HCT116 (cell line): Measurements from ENCODE around the gene PDC. TPM values are rescaled to one million over a fixed set of nuclear protein-coding genes. Genes with fewer than 3 reads are reported as not detected.
"Not testable (repeated sequence)": the region's sequence is repeated elsewhere in the genome, so short reads cannot be mapped to it uniquely, and the experiment has no call there.

Experiments used
- ATAC-seq: fragments of 200-7000 bp; cut with Tn5 transposase; 2 replicates; pipeline ENCODE4 v1.9.1; 2020; ENCODE audit warnings: mild to moderate bottlenecking, moderate library complexity
- BruUV-seq: library from RNA; stranded (reverse); fragments of 400-500 nt; replicated peaks from 2 replicates; lab custom pipeline; 2021; lab: Mats Ljungman, UMichigan
- CTCF ChIA-PET: fragments of 300-600 bp; sonication (Branson Sonifier 250); formaldehyde crosslinking; loops from one replicate; lab custom pipeline; 2021; ENCODE audit warnings: antibody characterized with exemption; lab: Charles Lee
- POLR2A ChIA-PET: fragments of 300-600, 350-600 bp; sonication (Branson Sonifier 250); formaldehyde crosslinking; loops from one replicate; lab custom pipeline; 2021; ENCODE audit warnings: antibody characterized with exemption; lab: Charles Lee
- RAD21 ChIA-PET, 2 experiments: fragments of 300-600 bp; sonication (Branson Sonifier 250); formaldehyde crosslinking; loops; one replicate each; lab custom pipeline; 2023; ENCODE audit warnings: low total read pairs in 2 of 2; ENCODE audit not compliant: uncharacterized antibody in 2 of 2, unreplicated experiment in 2 of 2, low non-redundant PET in 1 of 2; lab: Charles Lee
- DNase-seq: peaks from one replicate; pipeline ENCODE4 v3.0.0-alpha.2; 2010; ENCODE audit warnings: low read depth, low spot score
- H2AFZ ChIP-seq: fragments of 200-600 bp; shearing (Covaris generic), sonication (generic); 2 replicates; pipeline ENCODE4 v1.6.1; 2017; ENCODE audit warnings: low read depth, mixed run types, mixed read lengths, antibody characterized with exemption, low read length; ENCODE audit not compliant: poor library complexity, severe bottlenecking
- H3K27ac ChIP-seq: 2 replicates; pipeline ENCODE4 v1.5.1; 2012; ENCODE audit warnings: low read depth, low read length
- H3K27me3 ChIP-seq: fragments of 200-600 bp; sonication (generic); 2 replicates; pipeline ENCODE4 v1.6.1; 2016; ENCODE audit warnings: mixed run types, low read length, mixed read lengths; ENCODE audit not compliant: insufficient read depth
- H3K36me3 ChIP-seq, 2 experiments: fragments of 200-500 bp in 1 of 2; fragments of 200-600 bp in 1 of 2; sonication (Bioruptor generic) in 1 of 2; sonication (generic) in 1 of 2; 2 replicates each; pipeline versions ENCODE4 v1.5.1 to v1.6.1; 2014 to 2016; ENCODE audit warnings: low read length in 2 of 2, inconsistent platforms in 1 of 2, mixed read lengths in 1 of 2, mixed run types in 1 of 2; ENCODE audit not compliant: insufficient read depth in 2 of 2, control insufficient read depth in 1 of 2
- H3K4me1 ChIP-seq, 2 experiments: fragments of 200-600 bp in 1 of 2; sonication (generic) in 1 of 2; 2 replicates each; pipeline versions ENCODE4 v1.5.1 to v1.6.1; 2012 to 2017; ENCODE audit warnings: low read length in 2 of 2, inconsistent platforms in 1 of 2, mild to moderate bottlenecking in 1 of 2, mixed read lengths in 1 of 2, mixed run types in 1 of 2, moderate library complexity in 1 of 2; ENCODE audit not compliant: insufficient read depth in 2 of 2, control insufficient read depth in 1 of 2
- H3K4me2 ChIP-seq: fragments of 200-600 bp; sonication (generic); 2 replicates; pipeline ENCODE4 v1.6.1; 2017; ENCODE audit warnings: mixed run types, low read length, mixed read lengths
- H3K4me3 ChIP-seq, 2 experiments: fragments of 200-600 bp in 1 of 2; sonication (generic) in 1 of 2; replicated peaks in 1 of 2; 2 replicates each; pipeline ENCODE4 v1.5.1; 2011 to 2016; ENCODE audit warnings: low read length in 2 of 2, control low read depth in 1 of 2, low read depth in 1 of 2, mild to moderate bottlenecking in 1 of 2, mixed read lengths in 1 of 2, mixed run types in 1 of 2
- H3K79me2 ChIP-seq: fragments of 200-600 bp; sonication (generic); 2 replicates; pipeline ENCODE4 v1.6.1; 2017; ENCODE audit warnings: mild to moderate bottlenecking, mixed run types, low read length, moderate library complexity, mixed read lengths; ENCODE audit not compliant: insufficient read depth
- H3K9ac ChIP-seq: fragments of 200-600 bp; sonication (generic); 2 replicates; pipeline ENCODE4 v1.6.1; 2016; ENCODE audit warnings: low read length, mixed read lengths
- H3K9me2 ChIP-seq: fragments of 200-600 bp; sonication (generic), shearing (Covaris generic); 2 replicates; pipeline ENCODE4 v1.6.1; 2017; ENCODE audit warnings: mixed run types, mild to moderate bottlenecking, moderate library complexity; ENCODE audit not compliant: insufficient read depth
- H3K9me3 ChIP-seq, 2 experiments: fragments of 200-500 bp in 1 of 2; fragments of 200-600 bp in 1 of 2; sonication (Bioruptor generic) in 1 of 2; sonication (generic) in 1 of 2; 2 replicates each; pipeline ENCODE4 v1.6.1; 2014 to 2017; ENCODE audit warnings: low read length in 2 of 2, mixed read lengths in 2 of 2, inconsistent platforms in 1 of 2, low read depth in 1 of 2, mild to moderate bottlenecking in 1 of 2, mixed run types in 1 of 2, moderate library complexity in 1 of 2; ENCODE audit not compliant: control insufficient read depth in 1 of 2, insufficient read depth in 1 of 2
- H4K20me1 ChIP-seq: fragments of 200-600 bp; sonication (generic), shearing (Covaris generic); 2 replicates; pipeline ENCODE4 v1.6.1; 2017; ENCODE audit warnings: mixed run types, mild to moderate bottlenecking, moderate library complexity; ENCODE audit not compliant: insufficient read depth
- TCF7L2 ChIP-seq: IDR thresholded peaks from 2 replicates; pipeline ENCODE4 v1.7.0; 2011; ENCODE audit warnings: borderline replicate concordance, inconsistent platforms; ENCODE audit not compliant: insufficient read depth, insufficient read length; ENCODE audit errors: extremely low read depth
- intact Hi-C: fragments of 100-400 bp; cut with micrococcal nuclease; formaldehyde crosslinking; loops from 2 replicates; pipeline ENCODE4 v1.10.0; 2022
- total RNA-seq: library from RNA; stranded (reverse); gene quantifications from one replicate; pipeline ENCODE4 v1.2.1, GENCODE V29; 2021; ENCODE audit not compliant: unreplicated experiment
- TF ChIP-seq, protein P1 (sequence below): IDR thresholded peaks from 2 replicates; pipeline ENCODE4 v1.6.1; 2012; ENCODE audit warnings: low read depth

The PDC gene
- total RNA-seq, 1 experiment from 2014 or later = not detected

DNA sequence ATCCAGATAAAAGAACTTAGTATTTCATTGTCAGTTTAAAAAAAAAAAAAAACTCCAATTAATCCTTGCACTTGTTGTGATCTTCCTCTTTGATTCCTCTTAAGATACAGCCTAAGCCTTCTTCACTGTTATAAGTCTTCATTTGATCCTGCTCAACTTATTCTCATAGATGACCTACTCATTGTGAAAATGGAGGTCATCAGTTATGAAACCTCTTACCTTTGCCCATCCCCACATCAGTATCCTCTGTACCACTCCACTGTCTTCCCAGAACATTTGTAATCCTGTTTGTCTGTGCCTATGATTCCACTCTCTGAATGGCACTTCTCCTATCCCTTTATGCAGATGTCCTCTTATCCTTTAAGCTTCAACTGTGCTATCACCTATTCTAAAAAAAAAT lies 57.3 kb downstream of the PDC start (continued):
- TF ChIP-seq, protein P1, sequence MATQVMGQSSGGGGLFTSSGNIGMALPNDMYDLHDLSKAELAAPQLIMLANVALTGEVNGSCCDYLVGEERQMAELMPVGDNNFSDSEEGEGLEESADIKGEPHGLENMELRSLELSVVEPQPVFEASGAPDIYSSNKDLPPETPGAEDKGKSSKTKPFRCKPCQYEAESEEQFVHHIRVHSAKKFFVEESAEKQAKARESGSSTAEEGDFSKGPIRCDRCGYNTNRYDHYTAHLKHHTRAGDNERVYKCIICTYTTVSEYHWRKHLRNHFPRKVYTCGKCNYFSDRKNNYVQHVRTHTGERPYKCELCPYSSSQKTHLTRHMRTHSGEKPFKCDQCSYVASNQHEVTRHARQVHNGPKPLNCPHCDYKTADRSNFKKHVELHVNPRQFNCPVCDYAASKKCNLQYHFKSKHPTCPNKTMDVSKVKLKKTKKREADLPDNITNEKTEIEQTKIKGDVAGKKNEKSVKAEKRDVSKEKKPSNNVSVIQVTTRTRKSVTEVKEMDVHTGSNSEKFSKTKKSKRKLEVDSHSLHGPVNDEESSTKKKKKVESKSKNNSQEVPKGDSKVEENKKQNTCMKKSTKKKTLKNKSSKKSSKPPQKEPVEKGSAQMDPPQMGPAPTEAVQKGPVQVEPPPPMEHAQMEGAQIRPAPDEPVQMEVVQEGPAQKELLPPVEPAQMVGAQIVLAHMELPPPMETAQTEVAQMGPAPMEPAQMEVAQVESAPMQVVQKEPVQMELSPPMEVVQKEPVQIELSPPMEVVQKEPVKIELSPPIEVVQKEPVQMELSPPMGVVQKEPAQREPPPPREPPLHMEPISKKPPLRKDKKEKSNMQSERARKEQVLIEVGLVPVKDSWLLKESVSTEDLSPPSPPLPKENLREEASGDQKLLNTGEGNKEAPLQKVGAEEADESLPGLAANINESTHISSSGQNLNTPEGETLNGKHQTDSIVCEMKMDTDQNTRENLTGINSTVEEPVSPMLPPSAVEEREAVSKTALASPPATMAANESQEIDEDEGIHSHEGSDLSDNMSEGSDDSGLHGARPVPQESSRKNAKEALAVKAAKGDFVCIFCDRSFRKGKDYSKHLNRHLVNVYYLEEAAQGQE = no peak
- TF ChIP-seq TCF7L2 = no peak

DNA sequence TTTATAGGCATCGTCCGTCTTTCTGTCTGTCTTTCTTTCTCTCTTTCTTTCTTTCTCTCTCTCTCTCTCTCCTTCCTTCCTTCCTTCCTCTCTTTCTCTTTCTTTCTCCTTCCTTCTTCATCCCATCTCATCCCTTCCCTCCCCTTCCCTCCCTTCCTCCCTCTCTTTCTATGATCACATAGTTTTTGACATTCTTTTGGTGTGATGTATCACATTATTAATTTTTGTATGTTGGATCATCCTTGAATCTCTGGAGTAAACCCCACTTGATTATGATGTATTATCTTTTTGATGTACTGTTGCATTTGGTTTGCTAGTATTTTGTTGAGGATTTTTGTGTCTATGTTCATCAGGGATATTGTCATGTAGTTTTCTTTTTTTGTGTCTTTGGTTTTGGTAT lies 59.5 kb downstream of the PDC start:
- RAD21 ChIA-PET, DNase-seq, POLR2A ChIA-PET, H3K79me2 ChIP-seq, H3K27me3 ChIP-seq, H3K4me3 ChIP-seq, H4K20me1 ChIP-seq, intact Hi-C loops, H3K9me2 ChIP-seq, H2AFZ ChIP-seq, H3K4me1 ChIP-seq, ATAC-seq, H3K4me2 ChIP-seq, H3K27ac ChIP-seq, H3K9ac ChIP-seq, CTCF ChIA-PET, BruUV-seq, H3K9me3 ChIP-seq: not testable (repeated sequence)
- H3K36me3 ChIP-seq = peaks cover 22 to 26% of the 10 kb centered on the region in 2 experiments

Other genes starting within 250 kb of the PDC start
- gene PRG4, start 164.8 kb downstream of the PDC start, total RNA-seq = 0.05 TPM
- gene TPR, start 85.9 kb downstream of the PDC start, total RNA-seq = 131 TPM
- 18.4 TPM for gene ODR4, start 85.3 kb downstream of the PDC start, total RNA-seq
- 0.91 TPM for gene PTGS2, start 219.3 kb upstream of the PDC start, total RNA-seq